Activated B cell treated with CpG ODN at 0.5 μM for 24 hours (primary cell): Measurements from ENCODE around the gene MPZL3. TPM values are rescaled to one million over a fixed set of nuclear protein-coding genes. Genes with fewer than 3 reads are reported as not detected.

Experiments
- ATAC-seq: fragments of 200-7000 bp; cut with Tn5 transposase; one replicate; pipeline ENCODE4 v1.10.0; 2021; ENCODE audit warnings: low read depth, mild to moderate bottlenecking, moderate library complexity
- CTCF ChIA-PET: fragments of 350-600 bp; sonication (Branson Sonifier 250); formaldehyde crosslinking; loops from one replicate; lab custom pipeline; 2021; ENCODE audit warnings: antibody characterized with exemption; lab: Charles Lee
- POLR2A ChIA-PET: fragments of 350-600 bp; sonication (Branson Sonifier 250); formaldehyde crosslinking; loops from one replicate; lab custom pipeline; 2021; ENCODE audit warnings: antibody characterized with exemption; lab: Charles Lee
- DNase-seq: peaks from one replicate; pipeline ENCODE4 v3.0.0; 2022
- H3K27ac Mint-ChIP-seq: one replicate; pipeline ENCODE4 v1.8.0; 2020; ENCODE audit warnings: mixed read lengths
- H3K27me3 Mint-ChIP-seq: one replicate; pipeline ENCODE4 v1.8.0; 2021; ENCODE audit warnings: mixed read lengths
- H3K36me3 Mint-ChIP-seq: one replicate; pipeline ENCODE4 v1.8.0; 2021; ENCODE audit warnings: low read depth, mixed read lengths
- H3K4me1 Mint-ChIP-seq: one replicate; pipeline ENCODE4 v1.8.0; 2021; ENCODE audit warnings: mixed read lengths
- H3K4me3 Mint-ChIP-seq: one replicate; pipeline ENCODE4 v1.8.0; 2020; ENCODE audit warnings: mild to moderate bottlenecking, mixed read lengths
- H3K9me3 Mint-ChIP-seq: one replicate; pipeline ENCODE4 v1.8.0; 2020; ENCODE audit warnings: mixed read lengths
- CTCF ChIP-seq: fragments of 200-600 bp; IDR thresholded peaks from one replicate; pipeline ENCODE4 v1.8.0; 2022; ENCODE audit warnings: antibody characterized with exemption, mild to moderate bottlenecking
- intact Hi-C: fragments of 100-400 bp; cut with micrococcal nuclease; formaldehyde crosslinking; loops from one replicate; pipeline ENCODE4 v1.15.1; 2024
- total RNA-seq: library from RNA; stranded (reverse); gene quantifications from 2 replicates; pipeline ENCODE4 v1.2.3, GENCODE V29; 2022

The MPZL3 gene
- total RNA-seq, 1 donor from 2014 or later: 2.9 TPM

- no peak for TF ChIP-seq CTCF
- H3K9me3 Mint-ChIP-seq: no peaks in the 10 kb centered on the region
- ChIA-PET POLR2A (no interaction called here), CTCF (interaction anchor here (1.1 to 3.3 kb wide), 3 partner anchors 51 to 154 kb away, joined by 4 to 39 read pairs (median 5); partner anchors contain the start of gene MPZL3)
- ATAC-seq (no peak), DNase-seq (no peak)
- H3K4me1 Mint-ChIP-seq: peaks cover 4% of the 10 kb centered on the region
- H3K4me3 Mint-ChIP-seq: no peak overlapping the region
- H3K27ac Mint-ChIP-seq: no peak overlapping the region
- peaks cover 6% of the 10 kb centered on the region for H3K27me3 Mint-ChIP-seq
- H3K36me3 Mint-ChIP-seq: no peaks in the 10 kb centered on the region
- intact Hi-C loops: no loop called here
These were observed 51.1 kb downstream of the MPZL3 start for GRCh38 chr11:118200901-118201680.

- DNase-seq (no peak), ATAC-seq (no peak)
- Mint-ChIP-seq H3K4me1 (peaks cover 2% of the 10 kb centered on the region), H3K27ac (no peak overlapping the region), H3K9me3 (no peaks in the 10 kb centered on the region), H3K27me3 (peaks cover 3% of the 10 kb centered on the region), H3K4me3 (no peak overlapping the region), H3K36me3 (no peaks in the 10 kb centered on the region)
- intact Hi-C loops: no loop called here
- POLR2A ChIA-PET: no interaction called here
- TF ChIP-seq CTCF: no peak
- CTCF ChIA-PET: interaction anchor here (2.8 to 3.3 kb wide), 2 partner anchors 90 to 155 kb away, joined by 39 to 54 read pairs; no protein-coding TSS in a partner anchor
These were observed 51.7 kb downstream of the MPZL3 start for GRCh38 chr11:118200497-118200896.

GRCh38 chr11:118199135-118199534, 53.0 kb downstream of the MPZL3 start:
- Mint-ChIP-seq H3K9me3 (no peaks in the 10 kb centered on the region), H3K36me3 (no peaks in the 10 kb centered on the region), H3K4me1 (peaks cover 2% of the 10 kb centered on the region), H3K27ac (no peak overlapping the region), H3K27me3 (peaks cover 2% of the 10 kb centered on the region), H3K4me3 (no peak overlapping the region)
- no peak for TF ChIP-seq CTCF
- POLR2A ChIA-PET: interaction anchor here (0.6 to 1.1 kb wide), 6 partner anchors 12 to 119 kb away, joined by 3 to 6 read pairs (median 4); partner anchors contain the start of gene MPZL3
- intact Hi-C loops: loop anchor here (2.0 to 5.0 kb wide), 2 partner anchors 66 to 368 kb away; partner anchors contain the start of genes IFT46 and MPZL2
- DNase-seq (no peak), ATAC-seq (no peak)
- CTCF ChIA-PET: interaction anchor here (0.6 to 3.3 kb wide), 35 partner anchors 9 to 318 kb away, joined by 3 to 54 read pairs (median 5); partner anchors contain the start of genes ATP5MG, CD3D, JAML and MPZL2

GRCh38 chr11:118198370-118198769, 53.8 kb downstream of the MPZL3 start:
- Mint-ChIP-seq H3K4me1 (peaks cover 2% of the 10 kb centered on the region), H3K27me3 (peaks cover 2% of the 10 kb centered on the region), H3K27ac (no peak overlapping the region), H3K36me3 (no peaks in the 10 kb centered on the region), H3K4me3 (peak overlapping the region; percentile 21), H3K9me3 (no peaks in the 10 kb centered on the region)
- DNase-seq (peak; percentile 70), ATAC-seq (peak; percentile 90)
- ChIA-PET CTCF (interaction anchor here (0.6 to 3.3 kb wide), 50 partner anchors 10 to 317 kb away, joined by 3 to 54 read pairs (median 4); partner anchors contain the start of genes ATP5MG, CD3D, CD3G and JAML), POLR2A (interaction anchor here (0.6 to 1.1 kb wide), 7 partner anchors 13 to 120 kb away, joined by 3 to 6 read pairs (median 3); partner anchors contain the start of gene MPZL3)
- intact Hi-C loops: loop anchor here (1.0 to 5.0 kb wide), 6 partner anchors 53 to 369 kb away; partner anchors contain the start of genes IFT46 and MPZL2
- peak; percentile 65 for TF ChIP-seq CTCF
